Measurements from ENCODE around the gene FABP6.
"Not testable (repeated sequence)": the region's sequence is repeated elsewhere in the genome, so short reads cannot be mapped to it uniquely, and the experiment has no call there.

FABP6 gene

DNA sequence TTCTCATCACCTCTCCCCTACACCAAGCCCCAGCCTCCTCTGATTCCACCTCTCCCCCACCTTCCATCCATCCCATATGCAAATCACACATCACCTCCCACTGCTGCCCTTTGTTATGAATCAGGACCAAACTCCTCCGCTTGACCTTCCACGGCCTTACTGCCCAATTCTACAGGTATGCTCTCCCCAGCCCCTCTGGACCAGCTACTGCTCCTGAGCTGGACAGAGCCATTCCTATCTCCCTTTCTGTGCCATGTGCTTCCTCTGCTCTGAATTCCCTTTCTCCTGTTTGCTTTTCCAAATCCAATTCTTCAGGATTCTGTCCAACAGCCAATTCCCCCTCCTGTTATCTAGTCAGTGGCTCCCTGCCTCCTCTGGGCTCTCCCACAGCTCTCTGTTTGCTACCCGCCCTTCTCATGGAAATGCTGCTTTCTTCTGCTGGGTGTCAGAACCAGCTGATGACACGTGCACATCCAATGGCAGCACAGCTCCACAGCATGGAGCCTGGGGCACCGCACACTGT is 8.3 kb downstream of the FABP6 start:
- H3K4me3 ChIP-seq (ENCODE audit: low read depth, low read length) = no peak overlapping the region
- TF ChIP-seq, protein P1, sequence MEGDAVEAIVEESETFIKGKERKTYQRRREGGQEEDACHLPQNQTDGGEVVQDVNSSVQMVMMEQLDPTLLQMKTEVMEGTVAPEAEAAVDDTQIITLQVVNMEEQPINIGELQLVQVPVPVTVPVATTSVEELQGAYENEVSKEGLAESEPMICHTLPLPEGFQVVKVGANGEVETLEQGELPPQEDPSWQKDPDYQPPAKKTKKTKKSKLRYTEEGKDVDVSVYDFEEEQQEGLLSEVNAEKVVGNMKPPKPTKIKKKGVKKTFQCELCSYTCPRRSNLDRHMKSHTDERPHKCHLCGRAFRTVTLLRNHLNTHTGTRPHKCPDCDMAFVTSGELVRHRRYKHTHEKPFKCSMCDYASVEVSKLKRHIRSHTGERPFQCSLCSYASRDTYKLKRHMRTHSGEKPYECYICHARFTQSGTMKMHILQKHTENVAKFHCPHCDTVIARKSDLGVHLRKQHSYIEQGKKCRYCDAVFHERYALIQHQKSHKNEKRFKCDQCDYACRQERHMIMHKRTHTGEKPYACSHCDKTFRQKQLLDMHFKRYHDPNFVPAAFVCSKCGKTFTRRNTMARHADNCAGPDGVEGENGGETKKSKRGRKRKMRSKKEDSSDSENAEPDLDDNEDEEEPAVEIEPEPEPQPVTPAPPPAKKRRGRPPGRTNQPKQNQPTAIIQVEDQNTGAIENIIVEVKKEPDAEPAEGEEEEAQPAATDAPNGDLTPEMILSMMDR (IDR thresholded peaks at IDR 0.05; ENCODE audit: borderline replicate concordance, insufficient read depth, low read depth, low read length) = no peak

DNA sequence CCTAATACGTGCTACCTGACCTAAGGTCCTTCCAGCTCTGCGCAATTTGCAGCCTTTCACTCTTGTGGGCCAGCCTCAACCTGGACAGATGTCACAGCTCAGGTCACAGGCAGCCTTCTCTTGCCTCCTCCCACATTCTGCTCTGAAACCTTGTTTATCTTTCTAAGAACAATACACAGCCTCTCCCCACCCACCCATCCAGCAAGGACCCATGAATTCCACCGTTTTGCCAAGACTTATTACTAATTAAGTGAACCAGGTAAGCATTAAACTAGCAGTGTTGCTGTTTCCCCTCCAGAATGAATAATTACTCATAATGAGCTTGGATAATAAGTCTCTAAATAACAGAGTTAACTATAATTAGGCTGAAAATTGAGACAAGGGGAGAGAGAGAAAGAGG is 11.0 kb downstream of the FABP6 start:
- TF ChIP-seq, protein P1 (IDR thresholded peaks at IDR 0.05; ENCODE audit: borderline replicate concordance, insufficient read depth, low read depth, low read length) = no peak
- no peak overlapping the region for H3K4me3 ChIP-seq (ENCODE audit: low read depth, low read length)

DNA sequence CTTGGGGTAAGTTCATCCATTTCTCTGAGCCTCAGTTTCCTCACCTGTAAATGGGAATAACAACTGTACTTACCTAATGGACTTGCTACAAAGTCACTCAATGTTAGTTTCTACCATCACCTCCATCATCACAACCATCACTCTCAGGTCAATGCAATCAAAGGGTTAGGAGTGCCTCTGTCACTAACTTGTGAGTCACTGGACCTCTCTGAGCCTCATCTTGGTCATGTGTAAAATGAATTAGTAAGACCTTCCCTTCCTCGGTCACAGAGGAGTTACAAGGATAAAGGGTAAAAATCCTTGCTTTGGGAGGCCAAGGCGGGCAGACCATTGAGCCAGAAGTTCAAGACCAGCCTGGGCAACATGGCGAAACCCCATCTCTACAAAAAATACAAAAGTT is 12.8 kb downstream of the FABP6 start:
- TF ChIP-seq, protein P1 (IDR thresholded peaks at IDR 0.05; ENCODE audit: borderline replicate concordance, insufficient read depth, low read depth, low read length) = no peak

DNA sequence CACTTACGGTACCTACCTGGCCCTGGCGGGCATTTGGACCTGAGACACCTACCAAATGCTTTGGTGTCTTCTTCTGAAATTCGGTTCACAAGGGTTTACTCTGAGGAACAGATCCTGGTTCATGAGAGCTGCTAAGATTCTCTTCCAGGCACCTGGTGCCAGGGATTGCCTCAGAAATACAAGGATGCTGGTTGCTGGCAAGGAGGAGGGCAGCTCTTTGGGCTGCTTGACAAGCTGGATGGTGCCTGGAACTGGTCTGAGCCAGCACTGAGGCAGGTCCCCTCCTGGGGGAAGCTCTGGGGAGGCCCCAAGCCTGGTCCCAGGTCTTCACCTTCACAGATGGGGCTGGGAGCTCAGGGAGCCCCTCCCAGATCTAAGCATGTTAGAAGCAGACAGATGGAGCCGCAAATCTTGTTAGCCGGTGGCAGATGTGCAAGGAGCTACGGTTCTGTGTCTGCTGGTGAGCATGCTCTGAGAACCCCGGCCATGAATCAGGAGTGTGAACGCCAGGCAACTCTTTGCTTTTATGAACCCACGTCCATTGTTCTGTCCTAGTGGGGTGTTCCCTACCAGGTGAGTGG is 16.3 kb downstream of the FABP6 start:
- H3K4me3 ChIP-seq (ENCODE audit: low read depth, low read length) = no peak overlapping the region
- TF ChIP-seq, protein P1 (IDR thresholded peaks at IDR 0.05; ENCODE audit: borderline replicate concordance, insufficient read depth, low read depth, low read length) = no peak

More for the DNA sequence above, 12.8 kb downstream of the FABP6 start:
- H3K4me3 ChIP-seq (ENCODE audit: low read depth, low read length) = no peak overlapping the region

DNA sequence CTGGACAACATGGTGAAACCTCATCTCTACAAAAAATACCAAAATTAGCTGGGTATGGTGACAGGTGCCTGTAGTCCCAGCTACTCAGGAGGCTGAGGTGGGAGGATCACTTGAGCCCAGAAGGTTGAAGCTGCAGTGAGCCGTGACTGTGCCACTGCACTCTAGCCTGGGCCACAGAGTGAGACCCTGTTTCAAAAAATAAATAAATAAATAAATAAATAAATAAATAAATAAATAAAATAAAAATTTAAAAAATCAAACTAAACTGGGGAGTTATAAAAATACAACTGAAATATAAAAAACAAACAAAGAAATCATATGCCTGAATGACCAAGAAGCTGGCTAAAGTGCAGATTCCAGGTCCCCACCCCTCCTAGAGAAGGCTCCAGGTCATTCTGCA is 20.3 kb downstream of the FABP6 start:
- not testable (repeated sequence) for H3K4me3 ChIP-seq (ENCODE audit: low read depth, low read length)

DNA sequence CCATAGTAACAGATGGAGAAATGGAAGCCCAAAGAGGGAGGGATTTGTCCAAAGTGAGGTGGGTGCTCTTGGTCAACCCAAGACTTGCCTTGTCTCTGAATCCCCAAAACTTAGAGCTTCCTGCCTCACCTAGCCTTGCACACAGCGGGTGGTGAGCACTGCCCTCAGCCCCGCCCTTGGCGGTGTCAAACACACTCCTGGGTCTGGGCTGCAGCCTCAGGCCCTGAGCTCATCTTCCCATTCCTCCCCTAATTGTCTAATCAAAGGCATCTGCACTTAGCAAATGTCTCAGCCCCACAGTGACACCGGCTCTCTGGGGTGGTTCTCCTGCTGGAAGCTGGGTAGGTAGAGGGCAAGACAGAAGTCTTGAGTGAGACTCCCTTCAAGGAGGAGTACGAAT is 20.9 kb downstream of the FABP6 start:
- H3K4me3 ChIP-seq (ENCODE audit: low read depth, low read length) = no peak overlapping the region
- TF ChIP-seq, protein P1 (IDR thresholded peaks at IDR 0.05; ENCODE audit: borderline replicate concordance, insufficient read depth, low read depth, low read length) = no peak

DNA sequence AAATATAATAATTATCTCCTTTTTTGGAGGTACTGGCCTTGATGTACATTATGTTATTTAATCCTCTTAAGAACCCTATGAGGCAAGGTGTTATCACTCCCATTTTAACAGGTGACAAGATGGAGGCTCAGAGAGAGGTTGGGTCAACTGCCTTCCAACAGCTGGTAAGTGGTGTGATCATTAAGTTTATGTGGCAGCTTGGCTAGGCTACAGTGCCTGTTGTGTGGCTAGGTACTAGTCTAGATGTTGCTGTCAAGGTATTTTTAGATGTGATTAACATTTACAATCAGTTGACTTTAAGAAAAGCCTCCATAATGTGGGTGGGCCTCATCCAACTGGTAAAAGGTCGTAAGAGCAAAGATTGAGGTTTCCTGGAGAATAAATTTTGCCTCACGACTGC is 21.5 kb downstream of the FABP6 start:
- H3K4me3 ChIP-seq (ENCODE audit: low read depth, low read length) = no peak overlapping the region
- TF ChIP-seq, protein P1 (IDR thresholded peaks at IDR 0.05; ENCODE audit: borderline replicate concordance, insufficient read depth, low read depth, low read length) = no peak

Data from GM12875 (cell line).